ENCODE results near the gene PAX6. TPM values are rescaled to one million over a fixed set of nuclear protein-coding genes. Genes with fewer than 3 reads are reported as not detected.

Gene PAX6
- polyA plus RNA-seq, 2 of the 4 experiments (the other 2 are of a cell fraction): 1.8 to 2.0 TPM

- H3K27ac ChIP-seq: no peak overlapping the region
- no peak overlapping the region for H3K4me3 ChIP-seq
- H3K4me2 ChIP-seq: no peak overlapping the region
- WGBS (ENCODE audit: missing lambda C conversion rate): 86% methylated on average over 2 of the region's 2 CpGs
- FAIRE-seq (no peak), ATAC-seq (no peak), DNase-seq (ENCODE audit: low read depth in 1 of 2, low spot score in 1 of 2) (no peak)
- ChIA-PET CTCF (interaction anchor here (1.0 to 1.2 kb wide), 2 partner anchors 9 to 104 kb away, joined by 3 read pairs; no protein-coding TSS in a partner anchor), POLR2A (no interaction called here)
- H3K4me1 ChIP-seq: no peaks in the 10 kb centered on the region
- no peaks in the 10 kb centered on the region for H3K9me3 ChIP-seq
- TF ChIP-seq PHF8 (IDR thresholded peaks at IDR 0.05; ENCODE audit: borderline replicate concordance, low read depth): no peak
- TF ChIP-seq FOXS1 (CRISPR knock-in tag; IDR thresholded peaks at IDR 0.05): no peak
- no peak for TF ChIP-seq TP53 (CRISPR knock-in tag; IDR thresholded peaks at IDR 0.05)
- no peak for TF ChIP-seq KDM5A (IDR thresholded peaks at IDR 0.05)
- TF ChIP-seq, protein P1, sequence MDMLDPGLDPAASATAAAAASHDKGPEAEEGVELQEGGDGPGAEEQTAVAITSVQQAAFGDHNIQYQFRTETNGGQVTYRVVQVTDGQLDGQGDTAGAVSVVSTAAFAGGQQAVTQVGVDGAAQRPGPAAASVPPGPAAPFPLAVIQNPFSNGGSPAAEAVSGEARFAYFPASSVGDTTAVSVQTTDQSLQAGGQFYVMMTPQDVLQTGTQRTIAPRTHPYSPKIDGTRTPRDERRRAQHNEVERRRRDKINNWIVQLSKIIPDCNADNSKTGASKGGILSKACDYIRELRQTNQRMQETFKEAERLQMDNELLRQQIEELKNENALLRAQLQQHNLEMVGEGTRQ (IDR thresholded peaks at IDR 0.05): no peak
- TF ChIP-seq TFCP2L1 (CRISPR knock-in tag; IDR thresholded peaks at IDR 0.05): no peak
- TF ChIP-seq HOXB13 (CRISPR knock-in tag; IDR thresholded peaks at IDR 0.05; ENCODE audit: low read depth): no peak
- no peak for TF ChIP-seq NFE2L2 (conservative IDR thresholded peaks at IDR 0.05; ENCODE audit: low read length)
- no peak for TF ChIP-seq NPAS2 (CRISPR knock-in tag; IDR thresholded peaks at IDR 0.05; ENCODE audit: borderline replicate concordance)
- no peak for TF ChIP-seq HES2 (IDR thresholded peaks at IDR 0.05)
- TF ChIP-seq, protein P2, sequence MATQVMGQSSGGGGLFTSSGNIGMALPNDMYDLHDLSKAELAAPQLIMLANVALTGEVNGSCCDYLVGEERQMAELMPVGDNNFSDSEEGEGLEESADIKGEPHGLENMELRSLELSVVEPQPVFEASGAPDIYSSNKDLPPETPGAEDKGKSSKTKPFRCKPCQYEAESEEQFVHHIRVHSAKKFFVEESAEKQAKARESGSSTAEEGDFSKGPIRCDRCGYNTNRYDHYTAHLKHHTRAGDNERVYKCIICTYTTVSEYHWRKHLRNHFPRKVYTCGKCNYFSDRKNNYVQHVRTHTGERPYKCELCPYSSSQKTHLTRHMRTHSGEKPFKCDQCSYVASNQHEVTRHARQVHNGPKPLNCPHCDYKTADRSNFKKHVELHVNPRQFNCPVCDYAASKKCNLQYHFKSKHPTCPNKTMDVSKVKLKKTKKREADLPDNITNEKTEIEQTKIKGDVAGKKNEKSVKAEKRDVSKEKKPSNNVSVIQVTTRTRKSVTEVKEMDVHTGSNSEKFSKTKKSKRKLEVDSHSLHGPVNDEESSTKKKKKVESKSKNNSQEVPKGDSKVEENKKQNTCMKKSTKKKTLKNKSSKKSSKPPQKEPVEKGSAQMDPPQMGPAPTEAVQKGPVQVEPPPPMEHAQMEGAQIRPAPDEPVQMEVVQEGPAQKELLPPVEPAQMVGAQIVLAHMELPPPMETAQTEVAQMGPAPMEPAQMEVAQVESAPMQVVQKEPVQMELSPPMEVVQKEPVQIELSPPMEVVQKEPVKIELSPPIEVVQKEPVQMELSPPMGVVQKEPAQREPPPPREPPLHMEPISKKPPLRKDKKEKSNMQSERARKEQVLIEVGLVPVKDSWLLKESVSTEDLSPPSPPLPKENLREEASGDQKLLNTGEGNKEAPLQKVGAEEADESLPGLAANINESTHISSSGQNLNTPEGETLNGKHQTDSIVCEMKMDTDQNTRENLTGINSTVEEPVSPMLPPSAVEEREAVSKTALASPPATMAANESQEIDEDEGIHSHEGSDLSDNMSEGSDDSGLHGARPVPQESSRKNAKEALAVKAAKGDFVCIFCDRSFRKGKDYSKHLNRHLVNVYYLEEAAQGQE (IDR thresholded peaks at IDR 0.05): no peak
- no peak for TF ChIP-seq RFX5 (IDR thresholded peaks at IDR 0.05)
- TF ChIP-seq MAFK (IDR thresholded peaks at IDR 0.05; ENCODE audit: partially characterized antibody): no peak
- TF ChIP-seq POLR2A (IDR thresholded peaks at IDR 0.05; ENCODE audit: low read length): no peak
- no peak for TF ChIP-seq CHD2 (IDR thresholded peaks at IDR 0.05; ENCODE audit: low read length, partially characterized antibody)
Observed at GRCh38 chr11:31767685-31768084, 43.4 kb downstream of the PAX6 start.

DNA sequence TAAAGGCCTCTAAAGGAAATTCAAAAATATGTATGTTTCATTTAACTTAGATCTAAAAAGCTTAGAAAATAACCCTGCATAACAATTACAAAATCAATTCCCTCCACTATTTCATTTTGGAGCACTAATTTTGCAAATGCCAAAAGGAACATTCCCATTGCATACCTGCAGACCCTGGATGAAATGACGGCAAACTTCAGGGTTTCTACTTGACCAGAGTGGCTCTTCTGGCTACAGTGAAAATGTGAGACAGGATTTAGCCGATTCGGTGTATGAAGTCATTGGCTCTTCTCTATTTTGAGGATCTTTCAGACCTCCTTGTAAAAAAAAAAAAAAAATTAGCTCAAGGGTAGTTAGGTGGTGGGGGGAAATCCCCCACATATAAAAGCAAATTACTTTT is 44.1 kb downstream of the PAX6 start:
- ChIA-PET POLR2A (no interaction called here), CTCF (interaction anchor here (1.2 kb wide), 1 partner anchor 104 kb away, joined by 3 read pairs; no protein-coding TSS in a partner anchor)
- ATAC-seq (no peak), FAIRE-seq (no peak), DNase-seq (ENCODE audit: low read depth in 1 of 2, low spot score in 1 of 2) (no peak)
- Histone ChIP-seq H3K4me1 (no peaks in the 10 kb centered on the region), H3K4me3 (no peak overlapping the region), H3K27ac (no peak overlapping the region), H3K9me3 (no peaks in the 10 kb centered on the region), H3K4me2 (no peak overlapping the region)
- WGBS (ENCODE audit: missing lambda C conversion rate): 88% methylated on average over 3 of the region's 3 CpGs
- no peak for TF ChIP-seq EP300 (IDR thresholded peaks at IDR 0.05)

- no peak overlapping the region for H3K4me3 ChIP-seq
- TF ChIP-seq MAFK (IDR thresholded peaks at IDR 0.05; ENCODE audit: partially characterized antibody): no peak
- TF ChIP-seq EHF (CRISPR knock-in tag; IDR thresholded peaks at IDR 0.05): no peak
- TF ChIP-seq BHLHE40 (IDR thresholded peaks at IDR 0.05; ENCODE audit: low read depth, low read length): no peak
- TF ChIP-seq JUN (IDR thresholded peaks at IDR 0.05): no peak
- no peak for TF ChIP-seq TP53 (CRISPR knock-in tag; IDR thresholded peaks at IDR 0.05)
- TF ChIP-seq ESRRA (IDR thresholded peaks at IDR 0.05; ENCODE audit: borderline replicate concordance, low read length): no peak
- TF ChIP-seq, protein P3, sequence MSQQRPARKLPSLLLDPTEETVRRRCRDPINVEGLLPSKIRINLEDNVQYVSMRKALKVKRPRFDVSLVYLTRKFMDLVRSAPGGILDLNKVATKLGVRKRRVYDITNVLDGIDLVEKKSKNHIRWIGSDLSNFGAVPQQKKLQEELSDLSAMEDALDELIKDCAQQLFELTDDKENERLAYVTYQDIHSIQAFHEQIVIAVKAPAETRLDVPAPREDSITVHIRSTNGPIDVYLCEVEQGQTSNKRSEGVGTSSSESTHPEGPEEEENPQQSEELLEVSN (IDR thresholded peaks at IDR 0.05; ENCODE audit: borderline replicate concordance, low read depth): no peak
- TF ChIP-seq ZSCAN20 (CRISPR knock-in tag; IDR thresholded peaks at IDR 0.05): no peak
- TF ChIP-seq SREBF2 (IDR thresholded peaks at IDR 0.05): no peak
- no peak for TF ChIP-seq RCOR1 (IDR thresholded peaks at IDR 0.05; ENCODE audit: low read depth, low read length)
- TF ChIP-seq MAZ (IDR thresholded peaks at IDR 0.05; ENCODE audit: borderline replicate concordance, low read depth, low read length): no peak
- no peak for TF ChIP-seq GATA3 (IDR thresholded peaks at IDR 0.05; ENCODE audit: borderline replicate concordance)
- no peak for TF ChIP-seq PHF8 (IDR thresholded peaks at IDR 0.05; ENCODE audit: borderline replicate concordance, low read depth)
- no peak for TF ChIP-seq HEYL (CRISPR knock-in tag; IDR thresholded peaks at IDR 0.05)
- TF ChIP-seq NFE2L2 (conservative IDR thresholded peaks at IDR 0.05; ENCODE audit: low read length): no peak
- TF ChIP-seq FOSB (CRISPR knock-in tag; IDR thresholded peaks at IDR 0.05): no peak
- TF ChIP-seq POLR2AphosphoS2 (conservative IDR thresholded peaks at IDR 0.05; ENCODE audit: low read length): no peak
- TF ChIP-seq ZFP36 (IDR thresholded peaks at IDR 0.05; ENCODE audit: borderline replicate concordance, partially characterized antibody): no peak
- TF ChIP-seq FOXS1 (CRISPR knock-in tag; IDR thresholded peaks at IDR 0.05): no peak
- no peak for TF ChIP-seq HDAC2 (IDR thresholded peaks at IDR 0.05)
- ChIA-PET CTCF (no interaction called here), POLR2A (no interaction called here)
- 78% methylated on average over 5 of the region's 5 CpGs for WGBS (ENCODE audit: missing lambda C conversion rate)
- no peaks in the 10 kb centered on the region for H3K4me1 ChIP-seq
- ATAC-seq (no peak), DNase-seq (ENCODE audit: low read depth in 1 of 2, low spot score in 1 of 2) (no peak), FAIRE-seq (no peak)
- H3K4me2 ChIP-seq: no peak overlapping the region
- H3K9me3 ChIP-seq: no peaks in the 10 kb centered on the region
- no peak overlapping the region for H3K27ac ChIP-seq
Observed at GRCh38 chr11:31764766-31765165, 46.4 kb downstream of the PAX6 start.
